Stimulated activated CD8-positive, alpha-beta memory T cell treated with anti-CD3 and anti-CD28 coated beads, Interleukin-15, amount 100 ng/mL, for 4 hours (primary cell): Measurements from ENCODE around the gene PRR30.

Experiments
- DNase-seq, 2 donors: peaks; one replicate each; pipeline ENCODE4 v3.0.0-alpha.2; 2020; ENCODE audit warnings: low read depth in 2 of 2

The PRR30 gene

DNA sequence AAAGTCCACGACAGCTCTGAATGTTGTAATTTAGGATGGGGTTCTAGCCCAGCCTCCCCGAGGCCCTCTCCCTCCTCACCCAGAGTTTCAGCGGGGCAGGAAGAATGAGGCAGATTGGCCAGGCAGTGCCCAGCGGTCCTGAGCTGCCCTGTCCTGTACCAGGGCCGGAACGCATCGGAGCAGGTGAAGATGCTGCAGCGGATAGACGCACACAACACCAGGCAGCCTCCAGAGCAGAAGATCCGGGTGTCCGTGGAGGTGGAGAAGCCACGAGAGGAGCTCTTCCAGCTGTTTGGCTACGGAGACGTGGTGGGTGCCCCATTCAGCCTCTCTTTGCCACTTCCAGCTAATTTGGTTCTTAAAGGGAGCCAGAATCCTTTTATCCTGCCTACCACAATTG, 41.9 kb downstream of the PRR30 start:
- no peak for DNase-seq

- no peak for DNase-seq
These were observed 42.4 kb downstream of the PRR30 start for GRCh38 chr2:27096748-27097297.

- no peak for DNase-seq
These were observed 43.2 kb downstream of the PRR30 start for GRCh38 chr2:27095745-27096651.

DNA sequence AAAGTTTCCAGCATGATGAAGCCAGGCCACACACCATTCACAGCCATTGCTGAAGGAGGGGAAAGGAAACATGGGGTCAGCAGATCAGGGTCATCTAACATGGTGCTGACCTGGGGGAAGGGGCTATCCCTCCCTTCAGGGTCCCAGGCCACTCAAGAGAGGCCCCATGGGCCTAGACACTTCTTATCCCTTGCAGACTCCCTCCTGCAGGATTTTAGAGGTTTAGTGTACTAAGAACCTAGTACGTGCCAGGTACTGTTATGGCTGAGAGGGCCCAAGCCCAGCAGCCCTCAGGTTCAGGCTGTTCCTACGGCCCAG, 43.8 kb downstream of the PRR30 start:
- DNase-seq = no peak

DNA sequence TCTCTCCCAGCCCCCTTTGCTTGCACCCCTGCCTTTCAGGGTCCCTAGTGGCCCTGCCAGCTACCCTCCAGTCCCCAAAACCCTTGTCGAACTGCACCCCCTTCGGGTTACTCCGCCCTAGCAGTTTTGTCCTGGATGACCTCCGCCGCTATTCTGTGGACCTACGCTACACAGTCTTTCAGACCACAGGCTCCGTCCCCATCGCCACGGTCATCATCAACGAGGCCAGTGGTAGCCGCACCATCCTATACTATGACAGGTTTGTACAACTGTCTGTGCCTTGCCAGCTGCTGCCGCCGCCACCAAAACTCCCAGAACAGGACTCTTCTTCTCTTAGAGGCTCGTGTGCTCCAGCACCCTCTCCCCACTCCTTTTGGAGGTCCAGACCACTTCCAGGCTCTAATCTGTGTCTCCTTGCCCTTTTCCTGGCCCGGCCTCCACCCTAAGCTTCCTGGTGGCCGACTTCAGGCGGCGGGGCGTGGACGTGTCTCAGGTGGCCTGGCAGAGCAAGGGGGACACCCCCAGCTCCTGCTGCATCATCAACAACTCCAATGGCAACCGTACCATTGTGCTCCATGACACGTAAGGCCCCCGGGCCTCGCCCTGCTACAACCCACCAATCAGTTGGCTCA, 44.7 kb downstream of the PRR30 start:
- no peak for DNase-seq

DNA sequence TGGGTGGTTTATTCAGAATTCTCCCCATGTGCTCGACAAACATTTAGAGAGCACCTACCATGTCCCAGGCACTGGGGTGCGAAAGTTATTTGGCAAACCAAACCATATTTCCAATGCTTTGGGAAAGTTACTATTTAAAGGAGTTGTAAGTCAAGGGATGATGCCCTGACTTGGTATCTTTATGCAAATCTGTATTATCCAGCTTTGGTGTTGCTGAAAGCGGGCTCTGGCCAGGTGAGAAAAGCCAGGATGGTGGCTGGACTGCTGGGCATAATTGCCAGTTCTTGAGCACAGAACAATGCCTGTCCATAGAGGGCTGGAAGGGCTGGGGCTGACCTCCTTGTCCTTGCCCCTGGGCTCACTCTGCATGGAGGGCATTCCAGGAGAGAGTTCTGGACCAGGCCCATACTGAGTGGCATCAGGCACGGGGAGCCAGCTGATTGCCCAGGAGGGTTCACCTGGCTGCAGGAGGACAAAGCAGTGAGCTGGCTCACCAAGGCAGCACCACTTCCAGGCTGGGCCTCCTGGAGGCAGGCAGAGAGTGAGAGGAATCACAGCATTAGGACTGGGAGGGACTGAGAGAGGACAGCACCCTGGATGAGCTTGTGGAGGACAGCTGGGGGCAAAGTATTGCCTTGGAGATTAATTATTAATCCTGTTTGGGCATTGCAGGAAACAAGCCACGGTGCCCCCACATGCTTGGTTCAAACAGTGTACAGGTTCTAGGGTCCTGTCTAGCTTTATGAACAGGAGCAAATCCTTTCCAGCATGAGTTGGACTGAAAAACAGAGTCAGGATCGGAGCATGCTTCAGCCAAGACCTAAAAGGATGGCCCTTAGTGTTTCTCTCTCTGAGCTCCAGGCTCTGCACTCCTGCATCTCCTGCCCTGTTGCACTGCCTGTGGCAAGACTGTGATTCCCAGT, 45.5 kb downstream of the PRR30 start:
- DNase-seq = no peak

DNA sequence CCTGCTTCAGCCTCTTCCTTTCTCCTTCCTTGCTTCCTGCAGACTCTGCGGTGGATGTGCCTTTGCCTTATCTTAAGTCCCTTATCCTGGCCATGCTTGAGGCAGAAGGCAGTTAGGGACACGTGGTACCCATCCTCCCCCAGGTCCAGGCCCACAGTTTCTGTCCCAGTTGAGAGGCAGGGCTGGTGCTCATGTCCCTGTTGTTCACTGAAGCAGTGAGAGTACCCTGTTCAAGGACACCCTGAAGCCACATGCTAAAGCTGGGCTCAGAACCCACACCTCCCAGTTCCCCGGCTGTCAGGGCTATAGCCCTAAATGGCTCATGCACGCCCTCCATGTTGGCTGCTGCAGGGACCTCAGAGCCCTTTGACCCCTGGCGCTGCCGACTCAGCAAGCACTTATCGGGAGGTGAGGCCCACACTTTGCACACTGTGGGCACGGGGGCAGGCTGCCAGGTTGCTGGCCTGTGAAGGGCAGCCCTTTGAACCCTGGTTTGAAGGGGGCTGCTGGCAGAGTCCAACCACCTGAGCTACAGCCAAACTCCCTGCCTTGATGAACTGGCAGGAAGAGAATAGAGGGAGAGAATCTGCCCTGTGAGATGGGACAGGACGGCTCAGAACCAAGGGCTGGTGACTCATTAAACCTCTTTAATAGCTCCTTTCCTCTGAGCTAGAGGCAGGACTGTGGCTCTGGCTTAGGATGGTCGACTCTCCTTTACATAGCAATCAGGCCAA, 46.3 kb downstream of the PRR30 start:
- DNase-seq = no peak

DNA sequence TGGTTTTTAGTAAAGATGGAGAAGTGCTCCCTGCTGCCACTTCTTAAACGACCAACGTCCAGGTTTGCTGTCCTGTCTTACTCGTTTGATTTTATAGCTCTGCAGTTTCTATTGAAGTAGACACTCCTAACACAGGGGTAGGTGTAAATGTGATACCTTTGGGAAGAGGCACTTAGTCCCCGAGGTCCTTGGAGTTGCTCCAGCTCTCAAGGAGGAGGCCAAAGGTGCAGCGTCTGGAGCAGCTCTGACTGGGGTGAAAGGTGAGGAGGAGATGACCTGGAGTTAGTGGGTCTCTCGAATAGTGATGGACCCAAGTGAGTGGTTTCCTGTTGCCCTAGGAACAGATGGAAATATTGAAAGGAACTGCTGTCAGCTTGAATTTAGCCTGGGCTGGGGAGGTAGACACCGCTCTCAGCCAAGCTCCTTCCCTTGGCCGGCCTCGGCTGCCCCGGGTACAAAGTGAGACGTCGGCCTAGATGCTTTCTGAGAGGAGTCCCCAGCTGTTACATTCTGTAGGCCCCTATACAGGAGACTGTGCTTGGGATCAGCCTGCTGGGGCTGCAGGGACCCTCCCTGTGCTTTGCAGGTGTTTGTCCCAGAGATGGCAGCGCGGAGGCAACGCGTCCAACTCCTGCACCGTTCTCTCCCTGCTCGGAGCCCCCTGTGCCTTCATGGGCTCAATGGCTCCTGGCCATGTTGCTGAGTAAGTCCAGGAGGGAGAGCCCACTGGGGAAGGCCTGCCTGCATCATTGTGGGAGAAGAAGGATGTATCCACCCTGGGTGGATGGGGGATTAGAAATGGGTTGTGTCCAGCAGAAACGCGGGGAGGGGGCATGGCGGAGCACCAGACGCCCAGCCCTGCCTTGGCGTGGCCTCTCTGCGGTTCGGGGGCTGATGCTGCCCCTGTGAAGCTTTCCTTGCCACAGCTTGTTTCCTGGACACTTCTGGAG, 47.2 kb downstream of the PRR30 start:
- no peak for DNase-seq

DNA sequence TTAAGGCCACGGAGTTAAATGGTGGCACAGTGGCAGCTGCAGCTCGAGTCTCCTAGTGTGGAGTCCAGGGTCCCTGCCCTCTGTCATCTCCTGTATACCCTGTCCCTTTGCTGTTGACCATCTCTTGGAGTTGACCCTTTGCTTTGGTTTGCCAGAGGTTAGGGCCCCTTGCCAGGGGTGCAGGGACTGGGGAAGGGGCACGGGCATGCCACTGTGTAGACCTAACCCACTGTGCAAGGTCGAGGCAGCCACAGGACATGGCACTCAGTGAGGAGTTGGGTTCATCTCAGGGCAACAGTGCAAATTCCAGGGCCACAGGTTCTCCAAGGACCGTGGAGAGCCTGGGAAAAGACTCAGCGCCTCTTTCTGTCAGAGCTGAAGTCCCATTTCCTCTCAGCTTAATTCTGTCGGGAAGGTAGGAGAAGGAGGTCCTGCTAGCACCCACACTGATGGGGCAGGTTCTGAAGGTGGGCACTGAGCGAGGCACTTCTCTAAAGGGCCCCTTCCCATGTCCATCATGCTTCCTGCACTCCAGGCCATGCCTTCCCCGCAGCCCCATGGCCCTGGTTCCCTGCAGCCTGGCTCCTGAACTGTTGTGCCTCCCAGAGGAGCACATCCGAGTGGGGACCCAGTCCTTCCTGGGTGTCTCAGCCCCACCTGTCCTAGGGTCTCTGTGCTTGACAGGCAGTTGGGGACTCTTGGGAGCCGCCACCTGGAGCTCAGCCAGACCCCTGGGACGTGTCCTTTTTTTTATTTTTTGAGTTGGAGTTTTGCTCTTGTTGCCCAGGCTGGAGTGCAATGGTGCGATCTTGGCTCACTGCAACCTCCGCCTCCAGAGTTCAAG, 49.9 kb downstream of the PRR30 start:
- no peak for DNase-seq

DNA sequence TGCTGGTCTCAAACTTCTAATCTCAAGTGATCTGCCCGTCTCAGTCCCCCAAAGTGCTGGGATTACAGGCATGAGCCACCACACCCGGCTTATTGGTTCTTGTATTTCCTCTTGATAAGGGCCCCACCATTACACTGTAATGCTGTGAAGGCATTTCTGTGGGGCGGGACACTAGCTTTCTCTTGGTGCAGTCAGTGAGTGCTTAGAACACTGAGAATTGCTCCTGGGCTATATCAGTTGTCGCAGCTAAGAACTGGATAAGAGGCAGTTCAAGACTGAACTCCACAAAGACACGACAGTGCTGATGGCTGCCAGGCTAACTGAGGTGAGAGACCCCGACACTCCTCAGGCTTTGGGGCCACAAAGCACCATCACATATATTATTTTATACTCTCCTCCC, 50.6 kb downstream of the PRR30 start:
- DNase-seq = no peak

DNA sequence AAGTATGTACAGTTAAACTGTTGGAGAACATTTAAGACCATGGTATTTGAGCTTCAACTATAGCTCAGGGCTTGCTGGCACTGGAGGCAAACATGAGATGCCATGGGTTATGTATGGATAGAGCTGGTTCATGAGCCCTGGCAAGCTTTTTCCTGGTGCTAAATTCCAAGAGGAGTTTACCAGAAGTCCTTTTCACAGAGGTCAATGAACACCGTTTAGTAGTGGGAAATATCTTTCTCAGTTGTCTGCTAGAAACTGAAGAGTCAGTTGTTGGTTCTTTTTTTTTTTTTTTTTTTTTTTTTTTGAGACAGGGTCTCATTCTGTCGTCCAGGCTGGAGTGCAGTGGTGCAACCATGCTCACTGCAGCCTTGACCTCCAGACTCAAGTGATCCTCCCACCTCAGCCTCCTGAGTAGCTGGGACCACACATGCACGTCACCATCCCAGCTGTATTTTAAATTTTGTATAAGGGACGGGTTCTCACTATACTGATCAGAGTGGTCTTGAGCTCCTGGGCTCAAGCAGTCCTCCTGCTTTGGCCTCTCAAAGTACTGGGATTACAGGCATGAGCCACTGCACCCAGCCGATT, 51.3 kb downstream of the PRR30 start:
- DNase-seq = no peak
